Esophagus squamous epithelium (tissue), 4 donors: ENCODE data around the gene UGT1A10.

Source experiments
- CTCF ChIP-seq, 6 experiments: fragments of 450-650 bp in 4 of 6; fragments of 200-600 bp in 2 of 6; sonication (generic) in 2 of 6; IDR thresholded peaks; one replicate each; pipeline ENCODE4 v1.5.1; 2016 to 2019; ENCODE audit warnings: antibody characterized with exemption in 6 of 6, mild to moderate bottlenecking in 4 of 6, moderate library complexity in 4 of 6
- POLR2A ChIP-seq, 4 donors: fragments of 450-650 bp; IDR thresholded peaks; one replicate each; pipeline ENCODE4 v1.6.1; 2017; ENCODE audit warnings: antibody characterized with exemption in 4 of 4, mild to moderate bottlenecking in 4 of 4, moderate library complexity in 3 of 4

GRCh38 chr2:233820774-233821105 is 184.5 kb downstream of the UGT1A10 start:
- TF ChIP-seq CTCF (IDR thresholded peaks at IDR 0.05) (no peak), POLR2A (IDR thresholded peaks at IDR 0.05) (no peak)
